ENCODE results near the gene DOCK7. TPM values are rescaled to one million over a fixed set of nuclear protein-coding genes. Genes with fewer than 3 reads are reported as not detected.

The DOCK7 gene
- total RNA-seq, 2 experiments from 2014 or later: 6.0 to 7.9 TPM

GRCh38 chr1:62628506-62628905 lies 59.7 kb downstream of the DOCK7 start:
- Mint-ChIP-seq H3K4me1 (ENCODE audit: low read depth) (no peaks in the 10 kb centered on the region), H3K36me3 (ENCODE audit: low read depth) (peaks cover 50% of the 10 kb centered on the region), H3K9me3 (no peaks in the 10 kb centered on the region), H3K4me3 (no peak overlapping the region), H3K27me3 (no peaks in the 10 kb centered on the region), H3K27ac (no peak overlapping the region)
- intact Hi-C loops (cut with DNase I, micrococcal nuclease): no loop called here
- H3K4me1 ChIP-seq (ENCODE audit: insufficient read depth, low read length): no peaks in the 10 kb centered on the region
- CTCF ChIA-PET: no interaction called here
- peaks cover under 1% of the 10 kb centered on the region for H3K36me3 ChIP-seq (ENCODE audit: insufficient read depth, low read length)
- POLR2A ChIA-PET: no interaction called here
- no peak for TF ChIP-seq CTCF (IDR thresholded peaks at IDR 0.05)
- DNase-seq (no peak), ATAC-seq (ENCODE audit: poor library complexity) (no peak)
- no peak overlapping the region for H3K27ac ChIP-seq (ENCODE audit: low read depth in 1 of 2, low read length in 2 of 2)
- H3K4me3 ChIP-seq (ENCODE audit: low read length): no peak overlapping the region
- no peaks in the 10 kb centered on the region for H3K27me3 ChIP-seq (ENCODE audit: control insufficient read depth in 1 of 2, insufficient read depth in 2 of 2, low read length in 2 of 2)
- H3K9me3 ChIP-seq (ENCODE audit: control insufficient read depth in 1 of 2, insufficient read depth in 1 of 2, low read length in 2 of 2): no peaks in the 10 kb centered on the region

GRCh38 chr1:62625415-62625814 lies 62.8 kb downstream of the DOCK7 start:
- ChIA-PET CTCF (interaction anchor here (2.2 kb wide), 1 partner anchor 10 kb away, joined by 6 read pairs; no protein-coding TSS in a partner anchor), POLR2A (interaction anchor here (0.6 kb wide), 1 partner anchor 457 kb away, joined by 3 read pairs; no protein-coding TSS in a partner anchor)
- Histone ChIP-seq H3K4me1 (ENCODE audit: insufficient read depth, low read length) (no peaks in the 10 kb centered on the region), H3K27ac (ENCODE audit: low read depth in 1 of 2, low read length in 2 of 2) (no peak overlapping the region), H3K9me3 (ENCODE audit: control insufficient read depth in 1 of 2, insufficient read depth in 1 of 2, low read length in 2 of 2) (no peaks in the 10 kb centered on the region), H3K36me3 (ENCODE audit: insufficient read depth, low read length) (no peaks in the 10 kb centered on the region), H3K27me3 (ENCODE audit: control insufficient read depth in 1 of 2, insufficient read depth in 2 of 2, low read length in 2 of 2) (no peaks in the 10 kb centered on the region), H3K4me3 (ENCODE audit: low read length) (no peak overlapping the region)
- H3K27ac Mint-ChIP-seq: no peak overlapping the region
- no peaks in the 10 kb centered on the region for H3K9me3 Mint-ChIP-seq
- H3K4me3 Mint-ChIP-seq: no peak overlapping the region
- no peak for ATAC-seq (ENCODE audit: poor library complexity)
- DNase-seq: no peak
- H3K4me1 Mint-ChIP-seq (ENCODE audit: low read depth): no peaks in the 10 kb centered on the region
- TF ChIP-seq CTCF (IDR thresholded peaks at IDR 0.05): no peak
- peaks cover 23% of the 10 kb centered on the region for H3K36me3 Mint-ChIP-seq (ENCODE audit: low read depth)
- intact Hi-C loops (cut with DNase I, micrococcal nuclease): no loop called here
- no peaks in the 10 kb centered on the region for H3K27me3 Mint-ChIP-seq

- ChIA-PET CTCF (no interaction called here), POLR2A (no interaction called here)
- ATAC-seq (ENCODE audit: poor library complexity) (no peak), DNase-seq (no peak)
- H3K27me3 ChIP-seq (ENCODE audit: control insufficient read depth in 1 of 2, insufficient read depth in 2 of 2, low read length in 2 of 2): no peaks in the 10 kb centered on the region
- no peak overlapping the region for H3K4me3 ChIP-seq (ENCODE audit: low read length)
- H3K4me1 Mint-ChIP-seq (ENCODE audit: low read depth): no peaks in the 10 kb centered on the region
- H3K4me3 Mint-ChIP-seq: no peak overlapping the region
- no peaks in the 10 kb centered on the region for H3K36me3 ChIP-seq (ENCODE audit: insufficient read depth, low read length)
- H3K36me3 Mint-ChIP-seq (ENCODE audit: low read depth): peaks cover 31% of the 10 kb centered on the region
- H3K27me3 Mint-ChIP-seq: no peaks in the 10 kb centered on the region
- H3K4me1 ChIP-seq (ENCODE audit: insufficient read depth, low read length): no peaks in the 10 kb centered on the region
- no peak overlapping the region for H3K27ac Mint-ChIP-seq
- no peaks in the 10 kb centered on the region for H3K9me3 Mint-ChIP-seq
- no peaks in the 10 kb centered on the region for H3K9me3 ChIP-seq (ENCODE audit: control insufficient read depth in 1 of 2, insufficient read depth in 1 of 2, low read length in 2 of 2)
- intact Hi-C loops (cut with DNase I, micrococcal nuclease): no loop called here
- TF ChIP-seq CTCF (IDR thresholded peaks at IDR 0.05): no peak
- H3K27ac ChIP-seq (ENCODE audit: low read depth in 1 of 2, low read length in 2 of 2): no peak overlapping the region
Measured at GRCh38 chr1:62621907-62622306, 66.3 kb downstream of the DOCK7 start.
